Measurements from ENCODE around the gene BCL11A. TPM values are rescaled to one million over a fixed set of nuclear protein-coding genes. Genes with fewer than 3 reads are reported as not detected.

The BCL11A gene
- total RNA-seq, 1 experiment from 2014 or later = 91.4 TPM

GRCh38 chr2:60493804-60494387 is 59.6 kb downstream of the BCL11A start:
- H4K5ac ChIP-seq (ENCODE audit: insufficient read length, low read depth, low read length) = no peak overlapping the region
- H4K20me1 ChIP-seq (ENCODE audit: control insufficient read depth, insufficient read depth, insufficient read length) = no peaks in the 10 kb centered on the region
- Mint-ChIP-seq H3K9me3 (no peaks in the 10 kb centered on the region), H3K27me3 (ENCODE audit: low read depth) (no peaks in the 10 kb centered on the region), H3K27ac (peak overlapping the region in 1 of 3 experiments; percentile 57; a peak in 3 of 7 replicates), H3K4me3 (no peak overlapping the region), H3K4me1 (peaks cover 54 to 70% of the 10 kb centered on the region in 2 experiments), H3K36me3 (ENCODE audit: insufficient read depth in 1 of 3, low read depth in 3 of 3) (peaks cover 0 to 12% (median 2%) of the 10 kb centered on the region in 3 experiments; a peak in 3 of 7 replicates)
- no peak overlapping the region for H2BK15ac ChIP-seq (ENCODE audit: low read depth, low read length)
- H3K4me2 ChIP-seq (ENCODE audit: insufficient read depth, insufficient read length, low read length) = no peak overlapping the region
- no peak overlapping the region for H3K9ac ChIP-seq (ENCODE audit: extremely low read depth, insufficient read length, low read length)
- H4K8ac ChIP-seq (replicated peaks; ENCODE audit: insufficient read length, low read depth, low read length) = no peak overlapping the region
- no peak overlapping the region for H2AK5ac ChIP-seq (ENCODE audit: insufficient read length, low read length)
- H3K27me3 ChIP-seq (ENCODE audit: insufficient read depth, low read length) = no peaks in the 10 kb centered on the region
- H2BK20ac ChIP-seq (ENCODE audit: low read depth, low read length, poor library complexity, severe bottlenecking) = no peak overlapping the region
- H3K14ac ChIP-seq (ENCODE audit: insufficient read depth, low read length) = no peak overlapping the region
- no peak overlapping the region for H2BK120ac ChIP-seq (ENCODE audit: low read depth, low read length, poor library complexity, severe bottlenecking)
- no peak overlapping the region for H2AFZ ChIP-seq (ENCODE audit: low read length)
- H3K18ac ChIP-seq (ENCODE audit: insufficient read length, low read depth, low read length) = no peak overlapping the region
- no peak overlapping the region for H4K91ac ChIP-seq (ENCODE audit: insufficient read length, low read depth, low read length)
- no peak overlapping the region for H2BK5ac ChIP-seq (ENCODE audit: insufficient read length, low read length)
- H3K4me1 ChIP-seq (ENCODE audit: insufficient read depth, low read length) = no peaks in the 10 kb centered on the region; the same call in 1 of the 2 replicates
- H3T11ph ChIP-seq (ENCODE audit: low read length) = no peak overlapping the region
- no peak overlapping the region for H3K4ac ChIP-seq (ENCODE audit: low read depth, low read length)
- no peaks in the 10 kb centered on the region for H3K9me3 ChIP-seq (ENCODE audit: control insufficient read depth, low read depth, low read length)
- no peak overlapping the region for H3K56ac ChIP-seq (ENCODE audit: insufficient read length, low read depth, low read length)
- H3K23me2 ChIP-seq (ENCODE audit: insufficient read length, low read depth, low read length, poor library complexity, severe bottlenecking) = no peaks in the 10 kb centered on the region
- no peak overlapping the region for H3K23ac ChIP-seq (ENCODE audit: insufficient read length, low read depth, low read length)
- no peak for TF ChIP-seq CTCF (conservative IDR thresholded peaks at IDR 0.05)
- H2BK12ac ChIP-seq (ENCODE audit: insufficient read length, low read depth, low read length) = no peak overlapping the region
- no peak for DNase-seq
- WGBS (ENCODE audit: extremely low coverage, insufficient read length, low lambda C conversion rate) = no CpG with 5 or more reads among the region's 4 CpGs
- H3K27ac ChIP-seq (ENCODE audit: insufficient read length, low read depth, low read length) = no peak overlapping the region
- peaks cover 7% of the 10 kb centered on the region for H3K79me1 ChIP-seq (ENCODE audit: insufficient read depth, low read depth, low read length, poor library complexity, severe bottlenecking)
- H3K79me2 ChIP-seq (ENCODE audit: insufficient read depth, low read length) = no peaks in the 10 kb centered on the region; the same call in 1 of the 2 replicates
